ENCODE results near the gene CNOT3.

Gene CNOT3

DNA sequence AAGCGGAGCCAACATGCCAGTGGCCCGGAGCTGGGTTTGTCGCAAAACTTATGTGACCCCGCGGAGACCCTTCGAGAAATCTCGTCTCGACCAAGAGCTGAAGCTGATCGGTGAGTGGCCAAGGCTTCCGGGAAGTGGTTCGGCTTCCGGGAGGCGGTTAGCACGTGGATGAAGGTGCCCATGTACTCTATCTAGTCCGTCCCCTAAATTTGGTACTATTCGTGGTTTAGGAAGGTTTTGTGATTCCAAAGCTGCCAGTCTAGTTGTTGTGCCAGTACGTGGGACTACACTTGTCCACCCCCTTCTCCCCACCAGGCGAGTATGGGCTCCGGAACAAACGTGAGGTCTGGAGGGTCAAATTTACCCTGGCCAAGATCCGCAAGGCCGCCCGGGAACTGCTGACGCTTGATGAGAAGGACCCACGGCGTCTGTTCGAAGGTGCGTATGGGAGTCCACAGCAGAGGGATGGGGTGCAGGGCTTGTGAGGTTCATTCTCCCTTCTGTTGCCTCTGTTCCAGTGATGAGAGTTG is 63.7 kb downstream of the CNOT3 start (continued):
- TF ChIP-seq ZFP3 (CRISPR knock-in tag; IDR thresholded peaks at IDR 0.05) (no peak), CSDC2 (CRISPR knock-in tag; IDR thresholded peaks at IDR 0.05) (no peak), TOX (CRISPR knock-in tag; IDR thresholded peaks at IDR 0.05; ENCODE audit: borderline replicate concordance) (no peak)
- TF ChIP-seq, protein P1, sequence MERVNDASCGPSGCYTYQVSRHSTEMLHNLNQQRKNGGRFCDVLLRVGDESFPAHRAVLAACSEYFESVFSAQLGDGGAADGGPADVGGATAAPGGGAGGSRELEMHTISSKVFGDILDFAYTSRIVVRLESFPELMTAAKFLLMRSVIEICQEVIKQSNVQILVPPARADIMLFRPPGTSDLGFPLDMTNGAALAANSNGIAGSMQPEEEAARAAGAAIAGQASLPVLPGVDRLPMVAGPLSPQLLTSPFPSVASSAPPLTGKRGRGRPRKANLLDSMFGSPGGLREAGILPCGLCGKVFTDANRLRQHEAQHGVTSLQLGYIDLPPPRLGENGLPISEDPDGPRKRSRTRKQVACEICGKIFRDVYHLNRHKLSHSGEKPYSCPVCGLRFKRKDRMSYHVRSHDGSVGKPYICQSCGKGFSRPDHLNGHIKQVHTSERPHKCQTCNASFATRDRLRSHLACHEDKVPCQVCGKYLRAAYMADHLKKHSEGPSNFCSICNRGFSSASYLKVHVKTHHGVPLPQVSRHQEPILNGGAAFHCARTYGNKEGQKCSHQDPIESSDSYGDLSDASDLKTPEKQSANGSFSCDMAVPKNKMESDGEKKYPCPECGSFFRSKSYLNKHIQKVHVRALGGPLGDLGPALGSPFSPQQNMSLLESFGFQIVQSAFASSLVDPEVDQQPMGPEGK (CRISPR knock-in tag; IDR thresholded peaks at IDR 0.05; ENCODE audit: borderline replicate concordance): no peak

DNA sequence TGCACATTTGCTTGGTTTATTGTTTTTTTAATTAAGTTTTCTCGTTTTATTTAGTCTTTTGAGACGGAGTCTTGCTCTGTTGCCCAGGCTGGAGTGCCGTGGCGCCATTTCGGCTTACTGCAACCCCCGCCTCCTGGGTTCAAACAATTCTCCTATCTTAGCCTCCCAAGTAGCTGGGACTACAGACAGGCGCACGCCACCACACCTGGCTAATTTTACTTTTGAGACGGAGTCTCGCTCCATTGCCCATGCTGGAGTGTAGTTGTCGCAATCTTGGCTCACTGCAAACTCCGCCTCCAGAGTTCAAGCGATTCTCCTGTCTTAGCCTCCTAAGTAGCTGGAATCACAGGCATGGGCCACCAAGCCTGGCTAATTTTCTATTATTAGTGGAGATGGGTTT is 64.4 kb downstream of the CNOT3 start:
- ATAC-seq: no peak
- TF ChIP-seq RARB (CRISPR knock-in tag; IDR thresholded peaks at IDR 0.05) (no peak), ISL1 (CRISPR knock-in tag; IDR thresholded peaks at IDR 0.05) (no peak), ESRRG (CRISPR knock-in tag; IDR thresholded peaks at IDR 0.05) (no peak), BACH2 (CRISPR knock-in tag; IDR thresholded peaks at IDR 0.05; ENCODE audit: borderline replicate concordance) (no peak), ZNF565 (CRISPR knock-in tag; conservative IDR thresholded peaks at IDR 0.05; ENCODE audit: low read depth) (no peak), ZNF70 (CRISPR knock-in tag; IDR thresholded peaks at IDR 0.05) (no peak), TCF4 (CRISPR knock-in tag; IDR thresholded peaks at IDR 0.05; ENCODE audit: borderline replicate concordance) (no peak), SNAI2 (CRISPR knock-in tag; IDR thresholded peaks at IDR 0.05) (no peak), ZC3H10 (CRISPR knock-in tag; IDR thresholded peaks at IDR 0.05) (no peak), OSR1 (CRISPR knock-in tag; IDR thresholded peaks at IDR 0.05) (no peak), ZFP3 (CRISPR knock-in tag; IDR thresholded peaks at IDR 0.05) (no peak), PPARA (CRISPR knock-in tag; IDR thresholded peaks at IDR 0.05; ENCODE audit: borderline replicate concordance) (no peak), TOX (CRISPR knock-in tag; IDR thresholded peaks at IDR 0.05; ENCODE audit: borderline replicate concordance) (no peak)
- TF ChIP-seq, protein P2, sequence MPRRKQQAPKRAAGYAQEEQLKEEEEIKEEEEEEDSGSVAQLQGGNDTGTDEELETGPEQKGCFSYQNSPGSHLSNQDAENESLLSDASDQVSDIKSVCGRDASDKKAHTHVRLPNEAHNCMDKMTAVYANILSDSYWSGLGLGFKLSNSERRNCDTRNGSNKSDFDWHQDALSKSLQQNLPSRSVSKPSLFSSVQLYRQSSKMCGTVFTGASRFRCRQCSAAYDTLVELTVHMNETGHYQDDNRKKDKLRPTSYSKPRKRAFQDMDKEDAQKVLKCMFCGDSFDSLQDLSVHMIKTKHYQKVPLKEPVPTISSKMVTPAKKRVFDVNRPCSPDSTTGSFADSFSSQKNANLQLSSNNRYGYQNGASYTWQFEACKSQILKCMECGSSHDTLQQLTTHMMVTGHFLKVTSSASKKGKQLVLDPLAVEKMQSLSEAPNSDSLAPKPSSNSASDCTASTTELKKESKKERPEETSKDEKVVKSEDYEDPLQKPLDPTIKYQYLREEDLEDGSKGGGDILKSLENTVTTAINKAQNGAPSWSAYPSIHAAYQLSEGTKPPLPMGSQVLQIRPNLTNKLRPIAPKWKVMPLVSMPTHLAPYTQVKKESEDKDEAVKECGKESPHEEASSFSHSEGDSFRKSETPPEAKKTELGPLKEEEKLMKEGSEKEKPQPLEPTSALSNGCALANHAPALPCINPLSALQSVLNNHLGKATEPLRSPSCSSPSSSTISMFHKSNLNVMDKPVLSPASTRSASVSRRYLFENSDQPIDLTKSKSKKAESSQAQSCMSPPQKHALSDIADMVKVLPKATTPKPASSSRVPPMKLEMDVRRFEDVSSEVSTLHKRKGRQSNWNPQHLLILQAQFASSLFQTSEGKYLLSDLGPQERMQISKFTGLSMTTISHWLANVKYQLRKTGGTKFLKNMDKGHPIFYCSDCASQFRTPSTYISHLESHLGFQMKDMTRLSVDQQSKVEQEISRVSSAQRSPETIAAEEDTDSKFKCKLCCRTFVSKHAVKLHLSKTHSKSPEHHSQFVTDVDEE (CRISPR knock-in tag; IDR thresholded peaks at IDR 0.05): no peak
- TF ChIP-seq, protein P1 (CRISPR knock-in tag; IDR thresholded peaks at IDR 0.05; ENCODE audit: borderline replicate concordance): no peak
- TF ChIP-seq, protein P3, sequence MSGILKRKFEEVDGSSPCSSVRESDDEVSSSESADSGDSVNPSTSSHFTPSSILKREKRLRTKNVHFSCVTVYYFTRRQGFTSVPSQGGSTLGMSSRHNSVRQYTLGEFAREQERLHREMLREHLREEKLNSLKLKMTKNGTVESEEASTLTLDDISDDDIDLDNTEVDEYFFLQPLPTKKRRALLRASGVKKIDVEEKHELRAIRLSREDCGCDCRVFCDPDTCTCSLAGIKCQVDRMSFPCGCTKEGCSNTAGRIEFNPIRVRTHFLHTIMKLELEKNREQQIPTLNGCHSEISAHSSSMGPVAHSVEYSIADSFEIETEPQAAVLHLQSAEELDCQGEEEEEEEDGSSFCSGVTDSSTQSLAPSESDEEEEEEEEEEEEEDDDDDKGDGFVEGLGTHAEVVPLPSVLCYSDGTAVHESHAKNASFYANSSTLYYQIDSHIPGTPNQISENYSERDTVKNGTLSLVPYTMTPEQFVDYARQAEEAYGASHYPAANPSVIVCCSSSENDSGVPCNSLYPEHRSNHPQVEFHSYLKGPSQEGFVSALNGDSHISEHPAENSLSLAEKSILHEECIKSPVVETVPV (CRISPR knock-in tag; IDR thresholded peaks at IDR 0.05): no peak

DNA sequence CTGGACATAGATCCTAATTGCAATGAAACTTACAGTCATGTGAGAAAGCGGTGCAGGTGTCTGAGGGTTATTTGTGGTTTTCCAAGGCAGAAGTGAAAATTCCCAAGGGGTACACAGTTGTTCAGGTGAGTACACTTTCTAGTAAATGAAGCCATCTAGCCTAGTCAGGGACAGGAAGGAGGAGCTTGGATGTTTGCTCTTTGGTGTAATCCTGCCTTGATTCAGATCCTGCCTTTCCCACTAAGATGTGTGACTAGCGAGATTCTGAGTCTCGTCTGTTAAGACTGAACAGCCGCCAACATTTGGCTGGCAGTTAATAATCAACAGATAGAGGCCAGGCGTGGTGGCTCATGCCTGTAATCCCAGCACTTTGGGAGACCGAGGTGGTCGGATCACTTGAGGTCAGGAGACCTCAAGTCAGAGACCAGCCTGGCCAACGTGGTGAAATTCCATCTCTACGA is 65.6 kb downstream of the CNOT3 start:
- ATAC-seq: no peak
- TF ChIP-seq BACH2 (CRISPR knock-in tag; IDR thresholded peaks at IDR 0.05; ENCODE audit: borderline replicate concordance): no peak
- no peak for TF ChIP-seq ZFP30 (CRISPR knock-in tag; IDR thresholded peaks at IDR 0.05)
- no peak for TF ChIP-seq ESRRG (CRISPR knock-in tag; IDR thresholded peaks at IDR 0.05)
- TF ChIP-seq, protein P1 (CRISPR knock-in tag; IDR thresholded peaks at IDR 0.05; ENCODE audit: borderline replicate concordance): no peak
- no peak for TF ChIP-seq OSR1 (CRISPR knock-in tag; IDR thresholded peaks at IDR 0.05)

All from SK-N-SH treated with all-trans-retinoic acid at 6 μM for 48 hours (cell line).